Left lung (tissue), 10 donors: Measurements from ENCODE around the gene LRRC70. TPM values are rescaled to one million over a fixed set of nuclear protein-coding genes. Genes with fewer than 3 reads are reported as not detected.

Source experiments
- ATAC-seq: fragments of 200-7000 bp; cut with Tn5 transposase; one replicate; pipeline ENCODE4 v1.9.1; 2020; ENCODE audit warnings: moderate library complexity
- DNase-seq, 4 donors: peaks; one replicate each; pipeline ENCODE4 v3.0.0-alpha.2; 2013 to 2020
- H3K27ac ChIP-seq, 2 donors: fragments of 200-600 bp; sonication (generic) in 1 of 2; one replicate each; pipeline versions ENCODE4 v1.5.0 to v1.8.0; 2020 to 2021
- H3K27me3 ChIP-seq, 2 donors: fragments of 200-600 bp; sonication (generic) in 1 of 2; one replicate each; pipeline versions ENCODE4 v1.5.0 to v1.8.0; 2020 to 2021
- H3K36me3 ChIP-seq, 2 donors: fragments of 200-600 bp; sonication (generic) in 1 of 2; one replicate each; pipeline versions ENCODE4 v1.5.0 to v1.8.0; 2020 to 2021
- H3K4me1 ChIP-seq, 2 donors: fragments of 200-600 bp; one replicate each; pipeline ENCODE4 v1.8.0; 2021
- H3K4me3 ChIP-seq, 2 donors: fragments of 200-600 bp; sonication (generic) in 1 of 2; one replicate each; pipeline versions ENCODE4 v1.5.0 to v1.8.0; 2020 to 2021; ENCODE audit warnings: mild to moderate bottlenecking in 1 of 2
- H3K9me3 ChIP-seq, 2 donors: fragments of 200-600 bp; sonication (generic) in 1 of 2; one replicate each; pipeline versions ENCODE4 v1.5.0 to v1.8.0; 2020 to 2021
- intact Hi-C, 2 donors: fragments of 100-400 bp; cut with DNase I; formaldehyde crosslinking; loops; one replicate each; pipeline versions ENCODE4 v1.11.2 to v1.14.2; 2022
- polyA plus RNA-seq, 6 donors: library from polyadenylated mRNA; unstranded; fragments of 120-200 nt; gene quantifications; one replicate each; pipeline ENCODE4 v1.2.1, GENCODE V29; 2013; ENCODE audit not compliant: insufficient read length in 6 of 6
- total RNA-seq, 2 donors: library from RNA; stranded (reverse); fragmentation: NEBNext Ultra II Directional; extraction: Animal tissue kit (Norgen Biotek cat#: 25700); gene quantifications; one replicate each; pipeline ENCODE4 v1.2.1, GENCODE V29; 2021
- TF ChIP-seq, protein P1 (sequence below), 2 donors: fragments of 200-600 bp; sonication (generic) in 1 of 2; IDR thresholded peaks; one replicate each; pipeline versions ENCODE4 v1.5.0 to v1.8.0; 2021; ENCODE audit warnings: antibody characterized with exemption in 2 of 2
- donor health status: DM: no; HTN: yes; CAD: no.
- donor health status: DM: no; HTN: no; CAD: no.

Gene LRRC70
- total and polyA plus RNA-seq, 8 donors = 1.1 to 11.8 (median 7.7) TPM

DNA sequence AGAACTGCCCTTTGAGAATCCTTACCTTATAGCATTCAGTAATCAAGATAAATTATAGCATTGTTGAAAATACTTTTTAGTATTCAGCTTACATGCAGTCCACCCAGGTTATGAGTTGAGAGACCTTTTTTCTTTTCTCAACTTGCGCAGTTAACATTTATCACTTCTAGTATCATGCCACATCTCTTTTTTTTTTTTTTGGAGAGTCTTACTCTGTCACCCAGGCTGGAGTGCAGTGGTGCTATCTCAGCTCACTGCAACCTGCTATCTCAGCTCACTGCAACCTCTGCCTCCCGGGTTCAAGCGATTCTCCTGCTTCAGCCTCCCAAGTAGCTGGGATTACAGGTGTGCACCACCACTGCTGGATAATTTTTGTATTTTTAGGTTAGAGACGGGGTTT is 29.0 kb downstream of the LRRC70 start:
- no peak overlapping the region for H3K4me3 ChIP-seq

DNA sequence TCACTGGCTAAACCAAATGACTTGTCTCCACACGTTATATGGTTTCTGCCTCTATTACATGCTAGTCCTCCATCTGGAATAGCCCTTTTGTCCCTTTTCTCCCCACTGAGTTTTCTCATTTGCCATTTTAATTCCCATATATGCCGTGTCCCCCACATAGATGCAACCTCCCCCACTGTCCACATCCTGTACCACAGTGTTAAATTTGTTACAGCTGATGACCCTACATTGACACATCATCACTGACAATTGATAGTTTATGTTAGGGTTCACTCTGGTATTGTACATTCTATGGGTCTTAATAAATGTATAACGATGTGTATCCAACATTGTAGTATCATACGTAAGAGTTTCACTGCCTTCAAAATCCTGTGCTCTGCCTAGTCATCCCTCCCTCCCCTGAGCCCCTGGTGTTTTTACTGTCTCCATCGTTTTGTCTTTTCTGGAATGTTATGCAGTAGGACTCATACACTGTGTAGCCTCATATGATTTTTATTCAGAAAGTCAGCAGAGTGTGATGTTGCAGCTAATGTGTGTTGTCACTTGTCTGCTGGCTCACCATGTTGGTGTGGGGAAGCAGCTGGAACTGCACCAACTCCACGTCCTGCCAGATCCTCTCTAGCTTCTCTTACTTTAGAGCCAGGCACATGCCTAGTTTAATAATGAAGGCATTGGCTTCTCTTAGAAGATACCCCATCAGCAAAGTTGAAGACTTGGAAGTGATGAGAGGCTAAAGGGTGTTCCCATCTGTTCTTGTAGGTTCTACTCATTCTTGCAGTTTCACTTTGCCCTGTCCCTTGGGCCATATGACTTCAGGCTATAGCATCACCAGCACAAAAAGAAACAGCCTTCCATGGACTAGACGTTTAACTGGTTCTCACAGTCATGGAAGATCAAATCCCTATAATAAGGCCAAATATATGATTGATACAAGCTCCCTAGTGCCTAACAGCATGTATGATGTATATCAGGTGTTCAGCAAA is 30.2 kb downstream of the LRRC70 start:
- H3K4me3 ChIP-seq = no peak overlapping the region
- no peaks in the 10 kb centered on the region for H3K4me1 ChIP-seq
- peaks cover 0 to 8% of the 10 kb centered on the region in 2 donors for H3K36me3 ChIP-seq
- H3K27ac ChIP-seq = no peak overlapping the region
- DNase-seq (no peak), ATAC-seq (no peak)
- TF ChIP-seq, protein P1, sequence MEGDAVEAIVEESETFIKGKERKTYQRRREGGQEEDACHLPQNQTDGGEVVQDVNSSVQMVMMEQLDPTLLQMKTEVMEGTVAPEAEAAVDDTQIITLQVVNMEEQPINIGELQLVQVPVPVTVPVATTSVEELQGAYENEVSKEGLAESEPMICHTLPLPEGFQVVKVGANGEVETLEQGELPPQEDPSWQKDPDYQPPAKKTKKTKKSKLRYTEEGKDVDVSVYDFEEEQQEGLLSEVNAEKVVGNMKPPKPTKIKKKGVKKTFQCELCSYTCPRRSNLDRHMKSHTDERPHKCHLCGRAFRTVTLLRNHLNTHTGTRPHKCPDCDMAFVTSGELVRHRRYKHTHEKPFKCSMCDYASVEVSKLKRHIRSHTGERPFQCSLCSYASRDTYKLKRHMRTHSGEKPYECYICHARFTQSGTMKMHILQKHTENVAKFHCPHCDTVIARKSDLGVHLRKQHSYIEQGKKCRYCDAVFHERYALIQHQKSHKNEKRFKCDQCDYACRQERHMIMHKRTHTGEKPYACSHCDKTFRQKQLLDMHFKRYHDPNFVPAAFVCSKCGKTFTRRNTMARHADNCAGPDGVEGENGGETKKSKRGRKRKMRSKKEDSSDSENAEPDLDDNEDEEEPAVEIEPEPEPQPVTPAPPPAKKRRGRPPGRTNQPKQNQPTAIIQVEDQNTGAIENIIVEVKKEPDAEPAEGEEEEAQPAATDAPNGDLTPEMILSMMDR (IDR thresholded peaks at IDR 0.05) = no peak
- no peaks in the 10 kb centered on the region for H3K27me3 ChIP-seq
- intact Hi-C loops = no loop called here
- H3K9me3 ChIP-seq = no peaks in the 10 kb centered on the region

More for the DNA sequence above, 29.0 kb downstream of the LRRC70 start:
- TF ChIP-seq, protein P1 (IDR thresholded peaks at IDR 0.05) = no peak
- Histone ChIP-seq H3K4me1 (no peaks in the 10 kb centered on the region), H3K27ac (no peak overlapping the region), H3K36me3 (peaks cover 0 to 20% of the 10 kb centered on the region in 2 donors), H3K27me3 (no peaks in the 10 kb centered on the region), H3K9me3 (no peaks in the 10 kb centered on the region)
- intact Hi-C loops = no loop called here
- ATAC-seq = no peak
- no peak for DNase-seq

DNA sequence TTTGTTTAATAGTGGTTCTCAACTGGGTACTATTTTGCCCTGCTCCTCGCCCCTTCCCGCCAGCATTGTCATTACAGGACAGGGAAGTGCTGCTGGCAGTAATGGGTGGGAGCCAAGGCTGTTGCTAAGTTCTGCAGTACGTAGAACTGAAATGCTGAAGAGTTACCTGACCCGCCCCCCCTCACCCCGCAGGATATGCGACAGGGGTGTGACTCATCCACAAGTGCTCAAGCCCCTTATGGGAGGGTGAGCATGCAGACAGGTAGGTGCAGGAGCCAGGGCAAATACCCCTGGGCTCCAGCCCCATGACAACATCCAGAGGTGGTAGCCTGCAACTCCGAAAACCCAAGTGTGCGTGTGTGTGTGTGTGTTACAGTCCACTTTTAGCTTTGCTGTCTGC is 35.7 kb downstream of the LRRC70 start:
- Histone ChIP-seq H3K4me3 (no peak overlapping the region), H3K9me3 (no peaks in the 10 kb centered on the region), H3K27ac (no peak overlapping the region), H3K27me3 (no peaks in the 10 kb centered on the region), H3K36me3 (peaks cover 0 to 7% of the 10 kb centered on the region in 2 donors), H3K4me1 (no peaks in the 10 kb centered on the region)
- no peak for ATAC-seq
- no peak for DNase-seq
- intact Hi-C loops = no loop called here
- TF ChIP-seq, protein P1 (IDR thresholded peaks at IDR 0.05) = no peak

DNA sequence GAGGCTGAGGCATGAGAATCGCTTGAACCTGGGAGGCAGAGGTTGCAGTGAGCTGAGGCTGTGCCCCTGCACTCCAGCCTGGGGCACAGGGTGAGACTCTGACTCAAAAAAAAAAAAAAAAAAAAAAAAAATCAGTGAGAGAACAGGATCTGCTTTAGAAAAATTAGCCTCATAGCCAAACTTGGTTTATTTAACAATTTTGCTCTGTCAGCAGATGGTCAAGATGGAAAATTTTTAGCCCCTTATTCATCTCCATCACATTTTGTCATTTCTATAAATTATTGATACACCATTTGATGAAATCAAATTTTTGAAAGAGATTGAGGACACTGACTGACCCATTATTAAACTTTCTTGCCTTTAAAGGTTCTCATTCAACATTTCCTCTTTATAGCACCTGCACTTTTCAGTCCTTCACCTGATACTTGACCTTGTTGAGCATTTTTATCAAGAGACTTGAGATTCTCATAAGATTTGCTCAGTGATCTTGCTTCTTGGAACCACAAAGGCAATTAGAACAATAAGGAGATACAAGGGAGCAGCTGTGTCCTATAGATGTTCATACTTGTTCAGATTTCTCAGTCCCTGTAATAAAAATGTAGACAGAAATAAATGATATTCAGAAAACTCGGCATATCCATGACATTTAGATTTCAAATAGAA is 38.1 kb downstream of the LRRC70 start:
- no peaks in the 10 kb centered on the region for H3K4me1 ChIP-seq
- ATAC-seq = peak; percentile 50
- no peaks in the 10 kb centered on the region for H3K27me3 ChIP-seq
- intact Hi-C loops = no loop called here
- H3K4me3 ChIP-seq = no peak overlapping the region
- no peaks in the 10 kb centered on the region for H3K9me3 ChIP-seq
- DNase-seq = no peak
- H3K27ac ChIP-seq = no peak overlapping the region
- no peaks in the 10 kb centered on the region for H3K36me3 ChIP-seq
- TF ChIP-seq, protein P1 (IDR thresholded peaks at IDR 0.05) = no peak

DNA sequence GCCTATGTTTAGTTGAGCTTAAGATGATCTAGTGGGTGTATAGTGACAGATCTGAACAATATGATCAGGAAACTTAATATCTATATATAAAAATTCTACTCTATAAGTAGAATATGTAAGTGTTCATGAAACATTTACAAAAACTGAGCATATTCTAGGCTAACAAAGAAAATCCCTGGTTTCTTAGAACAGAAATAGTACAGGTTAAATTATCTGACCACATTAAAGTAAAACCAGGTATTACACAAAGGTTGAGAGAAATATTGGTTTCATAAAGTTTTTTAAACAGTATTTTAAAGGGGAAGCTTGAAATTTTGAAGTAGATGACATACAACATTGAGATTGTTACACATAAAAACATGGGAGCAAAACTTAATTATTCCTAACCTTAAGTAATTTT is 39.3 kb downstream of the LRRC70 start:
- H3K27me3 ChIP-seq = no peaks in the 10 kb centered on the region
- intact Hi-C loops = no loop called here
- TF ChIP-seq, protein P1 (IDR thresholded peaks at IDR 0.05) = no peak
- DNase-seq = no peak
- H3K4me1 ChIP-seq = no peaks in the 10 kb centered on the region
- H3K27ac ChIP-seq = no peak overlapping the region
- H3K9me3 ChIP-seq = no peaks in the 10 kb centered on the region
- H3K4me3 ChIP-seq = no peak overlapping the region
- no peak for ATAC-seq
- no peaks in the 10 kb centered on the region for H3K36me3 ChIP-seq
